HepG2 (cell line): Measurements from ENCODE around the gene WDR53. TPM values are rescaled to one million over a fixed set of nuclear protein-coding genes. Genes with fewer than 3 reads are reported as not detected.

Experiments used
- ATAC-seq: fragments of 200-7000 bp; cut with Tn5 transposase; 3 replicates; pipeline ENCODE4 v1.9.1; 2020; ENCODE audit warnings: mild to moderate bottlenecking, moderate library complexity
- BruUV-seq: library from RNA; stranded (reverse); fragments of 400-500 nt; replicated peaks from 2 replicates; lab custom pipeline; 2021; lab: Mats Ljungman, UMichigan
- CTCF ChIA-PET: fragments of 300-600 bp; formaldehyde crosslinking; extraction: SDS; loops from one replicate; lab custom pipeline; 2021; ENCODE audit warnings: low total read pairs, inconsistent platforms, low intra/inter-chr PET ratio; lab: Yijun Ruan, JAX
- POLR2A ChIA-PET: fragments of 350-600 bp; sonication (Branson Sonifier 250); formaldehyde crosslinking; loops from one replicate; lab custom pipeline; 2020; ENCODE audit warnings: antibody characterized with exemption, inconsistent platforms; lab: Yijun Ruan, JAX
- DNase-seq: peaks from one replicate; pipeline ENCODE4 v3.0.0-alpha.2; 2015; ENCODE audit warnings: low spot score
- FAIRE-seq: peaks from 3 replicates; lab custom pipeline; 2011; peaks lifted over from hg19 to GRCh38; lab: Jason Lieb, UNC
- H2AFZ ChIP-seq: one replicate; pipeline ENCODE4 v1.6.1; 2011; ENCODE audit warnings: low read length, inconsistent platforms
- H3K27ac ChIP-seq: fragments of 300-600 bp; 3 replicates; pipeline ENCODE4 v1.8.0; 2011; ENCODE audit warnings: mixed run types, mild to moderate bottlenecking, mixed read lengths, low read length, inconsistent platforms; ENCODE audit not compliant: insufficient read depth; ENCODE audit errors: extremely low read length
- H3K27me3 ChIP-seq, 2 experiments: fragments of 200-600 bp in 1 of 2; 2 replicates in 1 of 2; 3 replicates in 1 of 2; pipeline versions ENCODE4 v1.6.0 to v1.8.0; 2011; ENCODE audit warnings: low read length in 2 of 2, mild to moderate bottlenecking in 2 of 2, moderate library complexity in 2 of 2, inconsistent platforms in 1 of 2; ENCODE audit not compliant: insufficient read depth in 2 of 2, control insufficient read depth in 1 of 2
- H3K36me3 ChIP-seq, 2 experiments: fragments of 200-600 bp in 1 of 2; replicated peaks in 1 of 2; 2 replicates in 1 of 2; 3 replicates in 1 of 2; pipeline versions ENCODE4 v1.5.1 to v1.8.0; 2011; ENCODE audit warnings: low read length in 2 of 2, inconsistent platforms in 1 of 2; ENCODE audit not compliant: insufficient read depth in 2 of 2, control insufficient read depth in 1 of 2
- H3K4me1 ChIP-seq: 2 replicates; pipeline ENCODE4 v1.5.1; 2012; ENCODE audit warnings: low read length, inconsistent platforms; ENCODE audit not compliant: insufficient read depth
- H3K4me2 ChIP-seq: 2 replicates; pipeline ENCODE4 v1.6.0; 2011; ENCODE audit warnings: low read depth, low read length, inconsistent platforms
- H3K4me3 ChIP-seq, 3 experiments: fragments of 200-600 bp in 1 of 3; sonication (generic), shearing (Covaris generic) in 1 of 3; replicated peaks in 1 of 3; 2 replicates each; pipeline ENCODE4 v1.5.1; 2011 to 2016; ENCODE audit warnings: low read length in 3 of 3, inconsistent platforms in 2 of 3, low read depth in 2 of 3, mild to moderate bottlenecking in 2 of 3, control low read depth in 1 of 3, mixed read lengths in 1 of 3; ENCODE audit not compliant: insufficient read depth in 1 of 3
- H3K79me2 ChIP-seq: one replicate; pipeline ENCODE4 v1.6.1; 2011; ENCODE audit warnings: low read length, inconsistent platforms; ENCODE audit not compliant: insufficient read depth
- H3K9ac ChIP-seq: 2 replicates; pipeline ENCODE4 v1.6.0; 2011; ENCODE audit warnings: mild to moderate bottlenecking, low read depth, low read length, inconsistent platforms; ENCODE audit not compliant: insufficient read depth
- H3K9me3 ChIP-seq: 2 replicates; pipeline ENCODE4 v1.5.1; 2012; ENCODE audit warnings: mild to moderate bottlenecking, low read length
- H4K20me1 ChIP-seq: 2 replicates; pipeline ENCODE4 v1.6.0; 2011; ENCODE audit warnings: inconsistent platforms, mild to moderate bottlenecking, low read length, moderate library complexity; ENCODE audit not compliant: insufficient read depth
- FOSL2 ChIP-seq: sonication (generic); formaldehyde crosslinking; IDR thresholded peaks from 2 replicates; pipeline ENCODE4 v1.4.0; 2020; ENCODE audit warnings: missing genetic modification reagents
- KAT8 ChIP-seq: IDR thresholded peaks from 2 replicates; pipeline ENCODE4 v1.6.1; 2016; ENCODE audit warnings: missing genetic modification reagents, missing compliant biosample characterization
- MLXIP ChIP-seq: sonication (generic); formaldehyde crosslinking; IDR thresholded peaks from 2 replicates; pipeline ENCODE4 v1.9.0; 2021; ENCODE audit warnings: missing genetic modification reagents, borderline replicate concordance
- PAXIP1 ChIP-seq: sonication (generic); formaldehyde crosslinking; conservative IDR thresholded peaks from 2 replicates; pipeline ENCODE4 v1.4.0; 2020; ENCODE audit warnings: mild to moderate bottlenecking, missing genetic modification reagents, moderate library complexity
- PRPF4 ChIP-seq: fragments of 200-400 bp; formaldehyde crosslinking; IDR thresholded peaks from 2 replicates; pipeline ENCODE4 v1.6.1; 2016; ENCODE audit warnings: low read length, low read depth; ENCODE audit not compliant: poor library complexity, severe bottlenecking
- RFX3 ChIP-seq: IDR thresholded peaks from 2 replicates; pipeline ENCODE4 v1.6.1; 2016; ENCODE audit warnings: missing biosample characterization, missing genetic modification reagents
- TBX3 ChIP-seq: fragments of 450-650 bp; IDR thresholded peaks from 2 replicates; pipeline ENCODE4 v1.6.1; 2017; ENCODE audit warnings: antibody characterized with exemption, mild to moderate bottlenecking, inconsistent platforms, borderline replicate concordance
- ZNF558 ChIP-seq: sonication (generic); formaldehyde crosslinking; IDR thresholded peaks from 2 replicates; pipeline ENCODE4 v1.9.0; 2022; ENCODE audit warnings: mild to moderate bottlenecking, missing genetic modification reagents, borderline replicate concordance
- WGBS: methylation state at CpG from one replicate; pipeline ENCODE4 v1.1.6; 2017; ENCODE audit warnings: low lambda C conversion rate; 5-methylcytosine and 5-hydroxymethylcytosine counted together
- in situ Hi-C: cut with HindIII; loops from 2 replicates; pipeline ENCODE4 v1.10.0; 2017; ENCODE audit warnings: low pct_unique_long_range_greater_than_20kb; ENCODE audit not compliant: extremely low pct_ligation_motif_present
- intact Hi-C: fragments of 100-400 bp; cut with micrococcal nuclease; formaldehyde crosslinking; loops from one replicate; pipeline ENCODE4 v1.10.0; 2022; ENCODE audit not compliant: unreplicated experiment
- polyA plus RNA-seq, 8 experiments: library from polyadenylated mRNA; depleted of rRNA in 3 of 8; stranded (reverse) in 7 of 8; unstranded in 1 of 8; fragments of >200 nt; fragmentation: Illumina TruSeq in 4 of 8; extraction: Trizol in 4 of 8; gene quantifications; 2 replicates each; pipeline versions ENCODE4 v1.2.1 to v1.2.3, GENCODE V29; 2011 to 2016; ENCODE audit warnings: low read depth in 4 of 8, missing spikeins in 1 of 8, mixed read lengths in 1 of 8; ENCODE audit not compliant: insufficient read depth in 1 of 8
- total RNA-seq, 5 experiments: library from RNA; depleted of rRNA; stranded (reverse); fragments of >200 nt; fragmentation: Illumina TruSeq; extraction: Trizol; gene quantifications; 2 replicates each; pipeline ENCODE4 v1.2.3, GENCODE V29; 2016; ENCODE audit warnings: low read depth in 1 of 5

The WDR53 gene
- total and polyA plus RNA-seq, 2 of the 13 experiments (the other 11 are each of a cell fraction or from before 2014, with no cell fraction given), result 3.5 to 7.7 TPM

- no peaks in the 10 kb centered on the region; a peak in 1 of 5 replicates for H3K27me3 ChIP-seq
Measured at GRCh38 chr3:196531418-196531817, 36.9 kb downstream of the WDR53 start.

More at GRCh38 chr3:196531418-196531817, 36.9 kb downstream of the WDR53 start:
- peaks cover 9% of the 10 kb centered on the region; the same call in 1 of the 2 replicates for H3K4me1 ChIP-seq
- intact Hi-C loops (no loop called here), in situ Hi-C loops (loop anchor here (10.0 kb wide), 1 partner anchor 153 kb away; no protein-coding TSS in a partner anchor)
- no TSS peak for BruUV-seq
- H3K9ac ChIP-seq, result no peak overlapping the region
- H3K79me2 ChIP-seq, result no peaks in the 10 kb centered on the region
- H4K20me1 ChIP-seq, result no peaks in the 10 kb centered on the region
- CTCF ChIA-PET, result no interaction called here
- no peak overlapping the region for H3K27ac ChIP-seq
- H3K4me2 ChIP-seq, result no peak overlapping the region
- H2AFZ ChIP-seq, result no peak overlapping the region
- TF ChIP-seq ZNF558 (CRISPR knock-in tag) (no peak), PRPF4 (no peak), KAT8 (CRISPR knock-in tag) (no peak), PAXIP1 (CRISPR knock-in tag) (no peak), FOSL2 (CRISPR knock-in tag) (0 out of 2 replicates have a peak, but pooled peaks have one; percentile 10), RFX3 (no peak), MLXIP (CRISPR knock-in tag) (no peak), TBX3 (no peak)
- TF ChIP-seq, all 625 proteins: peak for 1
- POLR2A ChIA-PET, result no interaction called here
- ATAC-seq (no peak), DNase-seq (no peak), FAIRE-seq (no peak)
- no peak overlapping the region for H3K4me3 ChIP-seq
- 37% methylated on average over 4 of the region's 4 CpGs for WGBS
- H3K9me3 ChIP-seq, result no peaks in the 10 kb centered on the region; the same call in 1 of the 2 replicates
- no peaks in the 10 kb centered on the region for H3K36me3 ChIP-seq
